GM12801 (cell line): Measurements from ENCODE around the gene FNIP1.

Experiments used
- TF ChIP-seq, protein P1 (sequence below): IDR thresholded peaks from one replicate; pipeline ENCODE4 v1.5.1; 2011; ENCODE audit warnings: control low read depth; ENCODE audit not compliant: insufficient read length; ENCODE audit errors: extremely low read depth

FNIP1 gene

DNA sequence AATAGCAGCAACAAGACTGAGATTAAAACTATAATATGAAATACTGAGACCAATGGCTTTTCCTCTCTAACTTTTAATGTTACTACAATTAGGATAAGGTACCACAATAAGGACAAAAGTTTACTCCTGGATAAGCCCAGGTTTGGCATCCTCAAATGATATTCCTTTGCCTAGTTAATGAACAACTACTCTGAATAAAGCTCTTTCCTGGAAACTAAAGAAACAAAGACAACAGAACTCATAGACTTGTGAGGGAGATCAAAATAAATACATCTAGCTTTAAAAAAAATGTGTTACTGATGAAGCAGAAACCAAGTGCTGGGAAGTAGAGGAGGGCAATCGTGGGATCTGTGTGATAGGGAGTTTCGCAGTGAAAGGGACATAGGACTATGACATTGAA, 142.5 kb downstream of the FNIP1 start:
- TF ChIP-seq, protein P1, sequence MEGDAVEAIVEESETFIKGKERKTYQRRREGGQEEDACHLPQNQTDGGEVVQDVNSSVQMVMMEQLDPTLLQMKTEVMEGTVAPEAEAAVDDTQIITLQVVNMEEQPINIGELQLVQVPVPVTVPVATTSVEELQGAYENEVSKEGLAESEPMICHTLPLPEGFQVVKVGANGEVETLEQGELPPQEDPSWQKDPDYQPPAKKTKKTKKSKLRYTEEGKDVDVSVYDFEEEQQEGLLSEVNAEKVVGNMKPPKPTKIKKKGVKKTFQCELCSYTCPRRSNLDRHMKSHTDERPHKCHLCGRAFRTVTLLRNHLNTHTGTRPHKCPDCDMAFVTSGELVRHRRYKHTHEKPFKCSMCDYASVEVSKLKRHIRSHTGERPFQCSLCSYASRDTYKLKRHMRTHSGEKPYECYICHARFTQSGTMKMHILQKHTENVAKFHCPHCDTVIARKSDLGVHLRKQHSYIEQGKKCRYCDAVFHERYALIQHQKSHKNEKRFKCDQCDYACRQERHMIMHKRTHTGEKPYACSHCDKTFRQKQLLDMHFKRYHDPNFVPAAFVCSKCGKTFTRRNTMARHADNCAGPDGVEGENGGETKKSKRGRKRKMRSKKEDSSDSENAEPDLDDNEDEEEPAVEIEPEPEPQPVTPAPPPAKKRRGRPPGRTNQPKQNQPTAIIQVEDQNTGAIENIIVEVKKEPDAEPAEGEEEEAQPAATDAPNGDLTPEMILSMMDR = no peak

DNA sequence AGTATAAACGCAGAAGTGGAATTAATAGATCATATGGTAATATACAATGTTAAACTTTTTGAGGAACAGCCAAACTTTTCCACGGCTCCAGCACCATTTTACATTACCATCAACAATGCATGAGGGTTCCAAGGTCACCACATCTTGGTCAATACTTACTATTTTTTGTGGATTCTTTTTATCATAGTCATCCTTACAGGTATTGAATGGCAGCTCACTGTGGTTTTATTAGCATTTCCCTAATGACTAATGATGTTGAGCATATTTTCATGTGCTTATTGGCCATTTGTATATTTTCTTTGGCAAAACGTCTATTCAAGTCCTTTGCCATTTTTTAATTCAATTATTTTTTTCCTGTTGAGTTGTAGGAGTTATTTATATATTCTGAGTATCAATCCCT, 147.7 kb downstream of the FNIP1 start:
- TF ChIP-seq, protein P1 = no peak

DNA sequence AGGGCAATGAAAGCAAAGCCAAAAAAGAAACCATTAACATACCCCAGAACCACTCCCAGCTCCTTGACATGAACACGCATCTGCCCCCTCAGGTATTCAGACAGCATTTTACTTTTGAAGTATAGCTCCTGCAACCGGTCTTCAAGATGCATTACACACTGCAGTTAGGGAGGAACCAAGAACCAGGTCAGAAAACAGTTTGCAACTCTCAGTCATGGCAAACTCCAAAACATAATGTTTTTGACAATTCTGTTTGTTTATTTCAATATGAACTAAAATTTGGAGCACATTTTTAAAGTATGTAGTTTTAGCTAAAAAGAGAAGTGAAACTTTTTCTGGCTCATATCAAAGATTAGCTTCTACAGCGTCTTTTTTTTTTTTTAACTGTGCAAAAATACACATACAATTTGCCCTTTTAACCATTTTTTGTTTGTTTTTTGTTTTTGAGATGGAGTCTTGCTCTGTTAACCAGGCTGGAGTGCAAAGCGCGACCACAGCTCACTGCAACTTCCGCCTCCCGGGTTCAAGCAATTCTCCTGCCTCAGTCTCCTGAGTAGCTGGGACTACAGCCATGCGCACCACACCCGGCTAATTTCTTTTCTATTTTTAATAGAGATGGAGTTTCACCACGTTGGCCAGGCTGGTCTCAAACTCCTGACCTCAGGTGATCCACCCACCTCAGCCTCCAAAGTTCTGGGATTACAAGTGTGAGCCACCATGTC, 149.6 kb downstream of the FNIP1 start:
- TF ChIP-seq, protein P1 = no peak

DNA sequence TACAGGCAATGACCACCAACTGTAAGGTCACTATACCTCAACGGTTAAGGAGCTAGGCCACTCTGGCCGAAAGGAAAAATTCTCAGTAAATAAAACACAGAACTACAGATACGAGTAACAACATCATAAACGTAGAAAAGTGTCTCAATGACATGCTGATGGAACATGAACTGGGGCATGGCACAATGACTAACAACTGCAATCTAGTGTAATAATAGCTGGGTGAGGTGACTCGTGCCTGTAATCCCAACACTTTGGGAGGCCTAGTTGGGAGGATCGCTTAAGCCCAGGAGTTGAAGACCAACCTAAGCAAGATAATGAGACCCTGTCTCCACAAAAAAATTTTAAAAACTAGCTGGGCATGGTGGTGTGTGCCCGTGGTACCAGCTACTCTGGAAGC, 152.0 kb downstream of the FNIP1 start:
- TF ChIP-seq, protein P1 = no peak

DNA sequence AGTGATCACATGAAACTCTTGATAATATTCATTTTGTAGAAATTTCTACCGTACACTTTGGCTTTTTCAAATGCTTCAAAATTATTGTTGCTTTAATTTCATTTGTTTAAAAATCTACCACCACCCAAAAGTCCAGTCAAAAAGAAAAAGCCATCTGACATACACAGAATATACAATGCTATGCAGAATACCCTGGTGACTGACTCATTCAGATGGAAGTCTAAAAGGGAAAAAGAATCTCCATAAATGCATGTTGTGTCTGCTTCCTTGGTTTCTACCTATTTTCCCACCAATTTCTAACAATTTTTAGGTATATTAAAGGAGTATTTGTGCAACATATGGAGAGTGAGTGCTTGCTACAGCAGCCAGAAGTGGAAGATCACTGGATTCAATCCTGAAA, 152.4 kb downstream of the FNIP1 start:
- TF ChIP-seq, protein P1 = no peak

DNA sequence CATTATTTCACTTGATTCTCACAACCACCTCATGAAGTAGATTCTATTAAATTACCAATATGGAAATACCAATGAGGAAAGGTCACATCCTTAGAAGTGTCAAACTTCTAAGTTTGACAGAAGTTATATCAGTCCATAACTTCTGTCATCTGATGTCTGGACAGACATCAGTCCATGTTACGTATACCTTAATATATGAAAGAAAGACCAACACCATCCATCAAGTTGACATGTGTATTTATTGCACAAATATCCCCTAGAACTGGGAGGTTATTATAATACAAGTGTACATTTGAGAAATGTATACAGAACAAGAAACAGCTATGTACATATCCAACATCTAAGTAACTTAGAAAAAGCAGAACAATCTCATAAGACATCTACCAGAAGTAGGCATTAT, 155.3 kb downstream of the FNIP1 start:
- TF ChIP-seq, protein P1 = no peak

DNA sequence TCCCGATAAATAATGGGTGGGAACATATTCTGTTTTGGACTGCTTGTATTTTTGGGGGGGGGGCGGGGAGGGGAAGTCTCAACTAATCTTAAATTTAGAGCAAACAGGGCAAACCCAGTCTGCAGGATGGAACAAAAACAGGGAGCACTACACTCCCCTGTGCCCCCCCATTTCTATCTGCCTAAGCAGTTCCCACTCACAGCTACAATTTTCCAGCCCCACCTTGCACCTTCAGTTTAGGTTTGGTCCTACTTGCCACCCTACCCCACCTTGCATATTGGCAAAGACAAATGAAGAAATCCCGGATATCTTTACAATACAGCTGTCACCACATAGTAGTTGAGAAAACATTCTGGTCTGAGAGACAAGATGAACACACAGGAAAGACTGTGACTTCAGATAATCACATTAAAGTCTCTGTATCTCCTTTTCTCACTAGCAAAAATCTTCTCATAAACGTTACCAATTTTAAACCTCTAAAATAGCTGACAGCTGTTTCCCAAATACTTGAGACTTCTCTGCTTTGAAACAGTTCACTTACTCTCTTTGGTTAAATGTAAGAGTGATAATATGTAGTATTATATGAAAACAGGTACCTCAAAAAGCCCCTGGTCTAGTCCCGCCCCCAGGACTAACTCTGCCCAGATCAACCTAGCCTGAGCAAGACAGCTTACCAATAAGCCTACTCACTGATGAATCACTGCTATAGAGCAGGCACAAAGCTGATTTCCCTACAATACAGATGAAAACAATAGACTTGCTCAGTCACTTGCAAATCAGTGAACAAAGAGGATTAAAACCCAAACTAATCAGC, 156.6 kb downstream of the FNIP1 start:
- TF ChIP-seq, protein P1 = no peak
